GM21737 (cell line): Measurements from ENCODE around the gene KRTAP13-3.

Experiments
- ATAC-seq: cut with Tn5 transposase; IDR thresholded peaks from one replicate; pipeline ENCODE4 v1.9.1; 2021; ENCODE audit warnings: mild to moderate bottlenecking, moderate library complexity; ENCODE audit not compliant: unreplicated experiment

KRTAP13-3 gene

GRCh38 chr21:30425826-30426225 lies at the start of gene KRTAP13-3:
KRTAP13-3 (minus strand) TSS chr21:30425926; CDS start chr21:30425912, 14 bp downstream.
- ATAC-seq, result no peak

GRCh38 chr21:30468900-30469714 lies 43.4 kb upstream of the KRTAP13-3 start:
- ATAC-seq, result no peak

GRCh38 chr21:30463713-30464112 lies 38.0 kb upstream of the KRTAP13-3 start:
- no peak for ATAC-seq

GRCh38 chr21:30448514-30448913 lies 22.8 kb upstream of the KRTAP13-3 start:
- no peak for ATAC-seq

GRCh38 chr21:30447056-30447455 lies 21.3 kb upstream of the KRTAP13-3 start:
- no peak for ATAC-seq

- no peak for ATAC-seq
These were observed 18.5 kb upstream of the KRTAP13-3 start for GRCh38 chr21:30444204-30444603.

- ATAC-seq, result no peak
These were observed 17.5 kb upstream of the KRTAP13-3 start for GRCh38 chr21:30443226-30443625.

- ATAC-seq, result no peak
These were observed 14.2 kb upstream of the KRTAP13-3 start, which contains the start of gene KRTAP15-1 for GRCh38 chr21:30439975-30440374. KRTAP15-1 (plus strand) TSS chr21:30440275; CDS start chr21:30440328, 53 bp downstream.

GRCh38 chr21:30437010-30437565 lies 11.4 kb upstream of the KRTAP13-3 start:
- ATAC-seq, result no peak

- no peak for ATAC-seq
These were observed 8.4 kb upstream of the KRTAP13-3 start for GRCh38 chr21:30434033-30434631.

GRCh38 chr21:30430170-30430655 lies 4.5 kb upstream of the KRTAP13-3 start, which contains the start of gene KRTAP13-4:
KRTAP13-4 (plus strand) TSS chr21:30430220; CDS start chr21:30430276, 56 bp downstream.
- ATAC-seq, result no peak

- no peak for ATAC-seq
These were observed 1.0 kb upstream of the KRTAP13-3 start for GRCh38 chr21:30426731-30427130.

- ATAC-seq, result no peak
These were observed 9.7 kb downstream of the KRTAP13-3 start for GRCh38 chr21:30415993-30416392.

GRCh38 chr21:30408782-30409494 lies 16.8 kb downstream of the KRTAP13-3 start:
- no peak for ATAC-seq

- no peak for ATAC-seq
These were observed 30.0 kb downstream of the KRTAP13-3 start, which contains the start of gene KRTAP13-1 for GRCh38 chr21:30395731-30396130. KRTAP13-1 (plus strand) TSS chr21:30396031; CDS start chr21:30396087, 56 bp downstream.

- no peak for ATAC-seq
These were observed 34.2 kb downstream of the KRTAP13-3 start for GRCh38 chr21:30391492-30392025.

- no peak for ATAC-seq
These were observed 43.5 kb downstream of the KRTAP13-3 start for GRCh38 chr21:30382201-30382600.
